DOHH2 (cell line): ENCODE data around the gene SYT1.

Source experiments
- H3F3A ChIP-seq: fragments of 200-600 bp; sonication (generic), shearing (Covaris generic); 2 replicates; pipeline ENCODE4 v1.6.0; 2016; ENCODE audit warnings: antibody characterized with exemption, mild to moderate bottlenecking; ENCODE audit not compliant: control insufficient read depth, insufficient read depth
- H3K27ac ChIP-seq: fragments of 200-600 bp; sonication (generic); 2 replicates; pipeline ENCODE4 v1.5.1; 2014; ENCODE audit warnings: low read depth, mild to moderate bottlenecking, low read length, moderate library complexity
- H3K27me3 ChIP-seq: fragments of 200-600 bp; sonication (generic); 2 replicates; pipeline ENCODE4 v1.6.1; 2014; ENCODE audit warnings: mild to moderate bottlenecking, low read length, mixed read lengths; ENCODE audit not compliant: control insufficient read depth
- H3K36me3 ChIP-seq: fragments of 200-600 bp; sonication (generic); 2 replicates; pipeline ENCODE4 v1.6.1; 2014; ENCODE audit warnings: mild to moderate bottlenecking, low read length, moderate library complexity, mixed read lengths; ENCODE audit not compliant: control insufficient read depth
- H3K4me1 ChIP-seq: fragments of 200-600 bp; sonication (generic); 2 replicates; pipeline ENCODE4 v1.6.1; 2014; ENCODE audit warnings: mild to moderate bottlenecking, low read length, mixed read lengths; ENCODE audit not compliant: control insufficient read depth
- H3K4me2 ChIP-seq: fragments of 200-600 bp; sonication (generic); 2 replicates; pipeline ENCODE4 v1.6.0; 2014; ENCODE audit warnings: mild to moderate bottlenecking, low read length, moderate library complexity
- H3K4me3 ChIP-seq: fragments of 200-600 bp; sonication (generic); 2 replicates; pipeline ENCODE4 v1.5.1; 2014; ENCODE audit warnings: mild to moderate bottlenecking, low read length, mixed read lengths
- H3K79me2 ChIP-seq: fragments of 200-600 bp; sonication (generic); 2 replicates; pipeline ENCODE4 v1.6.1; 2014; ENCODE audit warnings: mild to moderate bottlenecking, low read length, mixed read lengths; ENCODE audit not compliant: control insufficient read depth
- H3K9me2 ChIP-seq: fragments of 200-600 bp; sonication (generic); replicated peaks from 2 replicates; pipeline ENCODE4 v1.6.1; 2014; ENCODE audit warnings: mild to moderate bottlenecking, low read length, mixed read lengths; ENCODE audit not compliant: control insufficient read depth
- H3K9me3 ChIP-seq: fragments of 200-600 bp; sonication (generic); 2 replicates; pipeline ENCODE4 v1.6.1; 2014; ENCODE audit warnings: antibody characterized with exemption, low read length, mixed read lengths; ENCODE audit not compliant: control insufficient read depth, insufficient read depth
- H4K20me1 ChIP-seq: fragments of 200-600 bp; sonication (generic); 2 replicates; pipeline ENCODE4 v1.6.0; 2014; ENCODE audit warnings: low read depth, mild to moderate bottlenecking, antibody characterized with exemption, low read length, moderate library complexity; ENCODE audit not compliant: control insufficient read depth, insufficient read depth
- CTCF ChIP-seq: fragments of 200-600 bp; sonication (generic); IDR thresholded peaks from one replicate; pipeline ENCODE4 v1.5.1; 2014; ENCODE audit warnings: antibody characterized with exemption, mild to moderate bottlenecking, low read depth, low read length; ENCODE audit not compliant: poor library complexity, severe bottlenecking
- EZH2phosphoT487 ChIP-seq: fragments of 200-600 bp; sonication (generic); IDR thresholded peaks from 2 replicates; pipeline ENCODE4 v1.6.1; 2017; ENCODE audit warnings: borderline replicate concordance, mild to moderate bottlenecking, antibody characterized with exemption, low read length, moderate library complexity, mixed read lengths

SYT1 gene

GRCh38 chr12:79408689-79409088, 544.1 kb downstream of the SYT1 start:
- Histone ChIP-seq H3K4me3 (no peak overlapping the region), H3K9me3 (no peaks in the 10 kb centered on the region), H3K9me2 (no peaks in the 10 kb centered on the region), H3K4me2 (no peak overlapping the region), H4K20me1 (no peaks in the 10 kb centered on the region), H3F3A (no peaks in the 10 kb centered on the region), H3K79me2 (no peaks in the 10 kb centered on the region), H3K27ac (no peak overlapping the region), H3K27me3 (no peaks in the 10 kb centered on the region; the same call in 1 of the 2 replicates), H3K36me3 (no peaks in the 10 kb centered on the region), H3K4me1 (no peaks in the 10 kb centered on the region)
- TF ChIP-seq EZH2phosphoT487: no peak
- no peak for TF ChIP-seq CTCF

GRCh38 chr12:79409562-79409961, 545.0 kb downstream of the SYT1 start:
- Histone ChIP-seq H3K9me2 (no peaks in the 10 kb centered on the region), H3K27ac (no peak overlapping the region), H3K27me3 (no peaks in the 10 kb centered on the region; the same call in 1 of the 2 replicates), H3K4me1 (no peaks in the 10 kb centered on the region), H3K36me3 (no peaks in the 10 kb centered on the region), H3K4me2 (no peak overlapping the region), H3F3A (no peaks in the 10 kb centered on the region), H3K79me2 (no peaks in the 10 kb centered on the region), H3K9me3 (no peaks in the 10 kb centered on the region), H3K4me3 (no peak overlapping the region), H4K20me1 (no peaks in the 10 kb centered on the region)
- TF ChIP-seq CTCF (no peak), EZH2phosphoT487 (no peak)

GRCh38 chr12:79411791-79412190, 547.2 kb downstream of the SYT1 start:
- no peaks in the 10 kb centered on the region for H3K79me2 ChIP-seq
- no peaks in the 10 kb centered on the region for H3K9me3 ChIP-seq
- H3K4me3 ChIP-seq: no peak overlapping the region
- no peak overlapping the region for H3K4me2 ChIP-seq
- H3K27ac ChIP-seq: no peak overlapping the region
- no peaks in the 10 kb centered on the region for H3K4me1 ChIP-seq
- no peaks in the 10 kb centered on the region for H3K9me2 ChIP-seq
- no peaks in the 10 kb centered on the region for H3K36me3 ChIP-seq
- no peaks in the 10 kb centered on the region for H4K20me1 ChIP-seq
- peaks cover 5% of the 10 kb centered on the region for H3K27me3 ChIP-seq
- no peak for TF ChIP-seq CTCF
- no peaks in the 10 kb centered on the region for H3F3A ChIP-seq

- H3F3A ChIP-seq: no peaks in the 10 kb centered on the region
- no peaks in the 10 kb centered on the region for H3K79me2 ChIP-seq
- H3K27ac ChIP-seq: no peak overlapping the region
- H3K4me3 ChIP-seq: no peak overlapping the region
- no peaks in the 10 kb centered on the region for H3K9me3 ChIP-seq
- H3K4me2 ChIP-seq: no peak overlapping the region
- H3K36me3 ChIP-seq: no peaks in the 10 kb centered on the region
- no peak for TF ChIP-seq CTCF
- TF ChIP-seq EZH2phosphoT487: no peak
- H3K4me1 ChIP-seq: no peaks in the 10 kb centered on the region
- no peaks in the 10 kb centered on the region for H3K9me2 ChIP-seq
- peaks cover 12% of the 10 kb centered on the region for H3K27me3 ChIP-seq
- H4K20me1 ChIP-seq: no peaks in the 10 kb centered on the region
Measured at GRCh38 chr12:79413796-79414195, 549.2 kb downstream of the SYT1 start.
